ENCODE measurements around the gene AMPH.
"Not testable (repeated sequence)": the region's sequence is repeated elsewhere in the genome, so short reads cannot be mapped to it uniquely, and the experiment has no call there.

Gene AMPH

GRCh38 chr7:38600741-38601140 lies 30.4 kb downstream of the AMPH start:
- TF ChIP-seq POLR2AphosphoS5 (IDR thresholded peaks at IDR 0.05; ENCODE audit: borderline replicate concordance, low read depth, low read length) (no peak), EZH2 (IDR thresholded peaks at IDR 0.05) (no peak), FOXP2 (optimal IDR thresholded peaks at IDR 0.05; ENCODE audit: control extremely low read depth, extremely low read length, insufficient read depth) (no peak)
- Histone ChIP-seq H3K27ac (no peak overlapping the region), H3K9me3 (ENCODE audit: low read depth, low read length) (no peaks in the 10 kb centered on the region), H3K9ac (ENCODE audit: insufficient read length) (no peak overlapping the region), H3K36me3 (ENCODE audit: insufficient read depth, low read length) (no peaks in the 10 kb centered on the region), H3K4me3 (no peak overlapping the region)
- DNase-seq (ENCODE audit: low read depth, low spot score) = no peak

- no peak overlapping the region for H3K9ac ChIP-seq (ENCODE audit: insufficient read length)
- no peak overlapping the region for H3K27ac ChIP-seq
- H3K36me3 ChIP-seq (ENCODE audit: insufficient read depth, low read length) = no peaks in the 10 kb centered on the region
- no peak overlapping the region for H3K4me3 ChIP-seq
- no peak for DNase-seq (ENCODE audit: low read depth, low spot score)
- TF ChIP-seq EZH2 (IDR thresholded peaks at IDR 0.05) (no peak), POLR2AphosphoS5 (IDR thresholded peaks at IDR 0.05; ENCODE audit: borderline replicate concordance, low read depth, low read length) (no peak)
- H3K9me3 ChIP-seq (ENCODE audit: low read depth, low read length) = no peaks in the 10 kb centered on the region
Measured at GRCh38 chr7:38594949-38595348, 36.2 kb downstream of the AMPH start.

GRCh38 chr7:38592737-38593288 lies 38.4 kb downstream of the AMPH start:
- no peak for DNase-seq (ENCODE audit: low read depth, low spot score)
- Histone ChIP-seq H3K36me3 (ENCODE audit: insufficient read depth, low read length) (no peaks in the 10 kb centered on the region), H3K27ac (no peak overlapping the region), H3K4me3 (no peak overlapping the region), H3K9me3 (ENCODE audit: low read depth, low read length) (no peaks in the 10 kb centered on the region), H3K9ac (ENCODE audit: insufficient read length) (no peak overlapping the region)
- TF ChIP-seq FOXP2 (optimal IDR thresholded peaks at IDR 0.05; ENCODE audit: control extremely low read depth, extremely low read length, insufficient read depth) (no peak), POLR2AphosphoS5 (IDR thresholded peaks at IDR 0.05; ENCODE audit: borderline replicate concordance, low read depth, low read length) (no peak)

- Histone ChIP-seq H3K36me3 (ENCODE audit: insufficient read depth, low read length) (no peaks in the 10 kb centered on the region), H3K27ac (no peak overlapping the region), H3K9ac (ENCODE audit: insufficient read length) (no peak overlapping the region), H3K4me3 (no peak overlapping the region), H3K9me3 (ENCODE audit: low read depth, low read length) (no peaks in the 10 kb centered on the region)
- TF ChIP-seq EZH2 (IDR thresholded peaks at IDR 0.05) = no peak
- TF ChIP-seq FOXP2 (optimal IDR thresholded peaks at IDR 0.05; ENCODE audit: control extremely low read depth, extremely low read length, insufficient read depth) = no peak
- TF ChIP-seq POLR2AphosphoS5 (IDR thresholded peaks at IDR 0.05; ENCODE audit: borderline replicate concordance, low read depth, low read length) = no peak
- no peak for DNase-seq (ENCODE audit: low read depth, low spot score)
Measured at GRCh38 chr7:38585572-38586354, 45.4 kb downstream of the AMPH start.

GRCh38 chr7:38584443-38585210 lies 46.5 kb downstream of the AMPH start:
- Histone ChIP-seq H3K9ac (ENCODE audit: insufficient read length) (no peak overlapping the region), H3K9me3 (ENCODE audit: low read depth, low read length) (no peaks in the 10 kb centered on the region), H3K4me3 (no peak overlapping the region), H3K36me3 (ENCODE audit: insufficient read depth, low read length) (no peaks in the 10 kb centered on the region), H3K27ac (no peak overlapping the region)
- TF ChIP-seq POLR2AphosphoS5 (IDR thresholded peaks at IDR 0.05; ENCODE audit: borderline replicate concordance, low read depth, low read length) (no peak), FOXP2 (optimal IDR thresholded peaks at IDR 0.05; ENCODE audit: control extremely low read depth, extremely low read length, insufficient read depth) (no peak), EZH2 (IDR thresholded peaks at IDR 0.05) (no peak)
- no peak for DNase-seq (ENCODE audit: low read depth, low spot score)

DNA sequence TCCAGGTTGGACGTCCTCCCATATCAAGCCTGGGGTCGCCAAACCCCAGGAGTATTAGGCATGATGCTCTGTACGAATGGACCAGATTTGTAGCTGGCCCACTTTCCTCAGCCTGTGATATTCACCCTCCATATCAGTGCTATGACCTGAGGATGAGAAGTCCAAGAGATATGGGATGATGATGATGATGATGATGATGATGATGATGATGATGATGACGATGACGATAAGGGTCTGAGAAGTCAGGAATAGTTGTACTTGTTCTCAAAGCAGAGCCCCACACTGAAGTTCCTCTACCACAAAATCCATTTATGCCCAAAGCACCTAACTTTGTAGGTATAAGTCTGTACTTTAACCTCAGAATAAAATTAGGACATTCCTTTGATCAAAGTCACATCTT lies 50.7 kb downstream of the AMPH start:
- Histone ChIP-seq H3K9me3 (ENCODE audit: low read depth, low read length) (no peaks in the 10 kb centered on the region), H3K36me3 (ENCODE audit: insufficient read depth, low read length) (no peaks in the 10 kb centered on the region), H3K4me3 (no peak overlapping the region), H3K27ac (no peak overlapping the region), H3K9ac (ENCODE audit: insufficient read length) (no peak overlapping the region)
- DNase-seq (ENCODE audit: low read depth, low spot score) = no peak
- no peak for TF ChIP-seq FOXP2 (optimal IDR thresholded peaks at IDR 0.05; ENCODE audit: control extremely low read depth, extremely low read length, insufficient read depth)
- no peak for TF ChIP-seq EZH2 (IDR thresholded peaks at IDR 0.05)
- no peak for TF ChIP-seq POLR2AphosphoS5 (IDR thresholded peaks at IDR 0.05; ENCODE audit: borderline replicate concordance, low read depth, low read length)

DNA sequence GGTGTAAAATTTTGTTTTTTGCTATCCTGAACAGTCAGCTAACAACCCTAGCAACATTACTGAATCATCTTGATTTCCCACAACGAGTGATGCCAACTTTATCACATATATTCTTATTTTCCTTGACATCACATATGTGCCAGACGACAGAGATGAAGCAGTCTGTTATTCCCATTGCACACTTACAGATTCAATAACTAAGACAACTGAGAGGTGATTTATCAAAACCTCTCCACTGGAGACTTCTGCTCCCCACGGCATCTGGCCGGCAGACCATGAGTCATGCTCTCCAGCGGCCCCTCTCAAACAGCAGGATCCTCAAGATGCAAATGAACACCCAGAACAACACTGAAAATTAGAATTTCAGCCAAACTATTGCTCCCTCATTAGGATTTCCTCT lies 57.1 kb downstream of the AMPH start:
- no peaks in the 10 kb centered on the region for H3K9me3 ChIP-seq (ENCODE audit: low read depth, low read length)
- no peaks in the 10 kb centered on the region for H3K36me3 ChIP-seq (ENCODE audit: insufficient read depth, low read length)
- TF ChIP-seq EZH2 (IDR thresholded peaks at IDR 0.05) = no peak
- no peak for TF ChIP-seq FOXP2 (optimal IDR thresholded peaks at IDR 0.05; ENCODE audit: control extremely low read depth, extremely low read length, insufficient read depth)
- no peak for TF ChIP-seq POLR2AphosphoS5 (IDR thresholded peaks at IDR 0.05; ENCODE audit: borderline replicate concordance, low read depth, low read length)
- no peak overlapping the region for H3K27ac ChIP-seq
- no peak overlapping the region for H3K9ac ChIP-seq (ENCODE audit: insufficient read length)
- no peak for DNase-seq (ENCODE audit: low read depth, low spot score)
- H3K4me3 ChIP-seq = no peak overlapping the region

GRCh38 chr7:38571620-38572019 lies 59.6 kb downstream of the AMPH start:
- H3K27ac ChIP-seq; DNase-seq (ENCODE audit: low read depth, low spot score); H3K4me3 ChIP-seq; H3K9me3 ChIP-seq (ENCODE audit: low read depth, low read length); H3K36me3 ChIP-seq (ENCODE audit: insufficient read depth, low read length); H3K9ac ChIP-seq (ENCODE audit: insufficient read length): not testable (repeated sequence)

Data from SK-N-MC (cell line).